ENCODE results near the gene TUBB1.

DNA sequence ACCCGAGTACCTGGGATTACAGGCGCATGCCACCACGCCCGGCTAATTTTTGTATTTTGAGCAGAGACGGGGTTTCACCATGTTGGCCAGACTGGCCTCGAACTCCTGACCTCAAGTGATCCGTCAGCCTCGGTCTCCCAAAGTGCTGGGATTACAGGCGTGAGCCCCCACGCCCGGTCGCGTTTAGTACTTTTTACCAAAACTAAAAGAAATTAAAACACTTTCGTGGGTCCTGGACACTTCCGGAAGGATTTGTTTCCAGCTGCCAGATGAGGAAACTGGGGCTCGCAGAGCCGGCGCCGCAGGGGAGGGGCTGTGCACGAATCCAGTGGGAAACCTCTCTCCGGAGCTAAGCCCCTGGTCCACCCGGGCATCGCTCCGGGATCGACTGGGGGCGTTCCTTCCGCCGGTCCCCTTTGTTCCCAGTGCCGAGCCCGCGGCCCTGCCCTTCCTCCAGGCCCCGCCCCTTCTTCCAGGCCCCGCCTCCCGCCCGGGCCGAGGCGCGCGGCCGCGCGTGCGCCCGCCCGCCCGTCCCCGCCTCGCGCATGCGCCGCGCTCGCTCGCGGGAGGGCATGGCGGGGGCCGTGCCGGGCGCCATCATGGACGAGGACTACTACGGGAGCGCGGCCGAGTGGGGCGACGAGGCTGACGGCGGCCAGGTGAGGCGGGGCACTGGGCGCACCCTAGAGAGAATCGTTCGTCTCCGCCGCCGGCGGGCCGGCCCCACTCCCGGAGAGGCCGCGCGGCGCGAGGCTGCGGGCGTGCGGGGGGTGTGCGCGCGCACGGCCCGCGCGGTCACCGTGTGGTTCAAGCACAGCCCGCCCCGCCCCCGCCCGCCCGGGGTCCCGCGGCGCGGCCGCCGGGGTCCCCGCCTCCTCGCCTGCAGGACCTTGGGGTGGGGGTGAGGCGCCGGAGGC, 38.3 kb upstream of the TUBB1 start, which contains the start of gene NELFCD:
- TF ChIP-seq, protein P1, sequence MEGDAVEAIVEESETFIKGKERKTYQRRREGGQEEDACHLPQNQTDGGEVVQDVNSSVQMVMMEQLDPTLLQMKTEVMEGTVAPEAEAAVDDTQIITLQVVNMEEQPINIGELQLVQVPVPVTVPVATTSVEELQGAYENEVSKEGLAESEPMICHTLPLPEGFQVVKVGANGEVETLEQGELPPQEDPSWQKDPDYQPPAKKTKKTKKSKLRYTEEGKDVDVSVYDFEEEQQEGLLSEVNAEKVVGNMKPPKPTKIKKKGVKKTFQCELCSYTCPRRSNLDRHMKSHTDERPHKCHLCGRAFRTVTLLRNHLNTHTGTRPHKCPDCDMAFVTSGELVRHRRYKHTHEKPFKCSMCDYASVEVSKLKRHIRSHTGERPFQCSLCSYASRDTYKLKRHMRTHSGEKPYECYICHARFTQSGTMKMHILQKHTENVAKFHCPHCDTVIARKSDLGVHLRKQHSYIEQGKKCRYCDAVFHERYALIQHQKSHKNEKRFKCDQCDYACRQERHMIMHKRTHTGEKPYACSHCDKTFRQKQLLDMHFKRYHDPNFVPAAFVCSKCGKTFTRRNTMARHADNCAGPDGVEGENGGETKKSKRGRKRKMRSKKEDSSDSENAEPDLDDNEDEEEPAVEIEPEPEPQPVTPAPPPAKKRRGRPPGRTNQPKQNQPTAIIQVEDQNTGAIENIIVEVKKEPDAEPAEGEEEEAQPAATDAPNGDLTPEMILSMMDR (IDR thresholded peaks at IDR 0.05) = no peak
- TF ChIP-seq EZH2 (IDR thresholded peaks at IDR 0.05; ENCODE audit: borderline replicate concordance, insufficient read depth, low read depth, low read length, poor library complexity, severe bottlenecking) = no peak
